Activated B cell treated with CpG ODN at 0.5 μM for 24 hours (primary cell): ENCODE data around the gene LIMS4. TPM values are rescaled to one million over a fixed set of nuclear protein-coding genes. Genes with fewer than 3 reads are reported as not detected.
A peak's percentile ranks its signal among the peaks of the same experiment; 100 is the strongest.
"Not testable (repeated sequence)": the region's sequence is repeated elsewhere in the genome, so short reads cannot be mapped to it uniquely, and the experiment has no call there.

Experiments
- ATAC-seq: fragments of 200-7000 bp; cut with Tn5 transposase; one replicate; pipeline ENCODE4 v1.10.0; 2021; ENCODE audit warnings: low read depth, mild to moderate bottlenecking, moderate library complexity
- CTCF ChIA-PET: fragments of 350-600 bp; sonication (Branson Sonifier 250); formaldehyde crosslinking; loops from one replicate; lab custom pipeline; 2021; ENCODE audit warnings: antibody characterized with exemption; lab: Charles Lee
- POLR2A ChIA-PET: fragments of 350-600 bp; sonication (Branson Sonifier 250); formaldehyde crosslinking; loops from one replicate; lab custom pipeline; 2021; ENCODE audit warnings: antibody characterized with exemption; lab: Charles Lee
- DNase-seq: peaks from one replicate; pipeline ENCODE4 v3.0.0; 2022
- H3K27ac Mint-ChIP-seq: one replicate; pipeline ENCODE4 v1.8.0; 2020; ENCODE audit warnings: mixed read lengths
- H3K27me3 Mint-ChIP-seq: one replicate; pipeline ENCODE4 v1.8.0; 2021; ENCODE audit warnings: mixed read lengths
- H3K36me3 Mint-ChIP-seq: one replicate; pipeline ENCODE4 v1.8.0; 2021; ENCODE audit warnings: low read depth, mixed read lengths
- H3K4me1 Mint-ChIP-seq: one replicate; pipeline ENCODE4 v1.8.0; 2021; ENCODE audit warnings: mixed read lengths
- H3K4me3 Mint-ChIP-seq: one replicate; pipeline ENCODE4 v1.8.0; 2020; ENCODE audit warnings: mild to moderate bottlenecking, mixed read lengths
- H3K9me3 Mint-ChIP-seq: one replicate; pipeline ENCODE4 v1.8.0; 2020; ENCODE audit warnings: mixed read lengths
- intact Hi-C: fragments of 100-400 bp; cut with micrococcal nuclease; formaldehyde crosslinking; loops from one replicate; pipeline ENCODE4 v1.15.1; 2024
- total RNA-seq: library from RNA; stranded (reverse); gene quantifications from 2 replicates; pipeline ENCODE4 v1.2.3, GENCODE V29; 2022

The LIMS4 gene
- total RNA-seq, result 0.47 TPM in 1 of 2 replicates, not detected in the other

- ATAC-seq, DNase-seq, H3K4me1 Mint-ChIP-seq, POLR2A ChIA-PET, H3K4me3 Mint-ChIP-seq, H3K9me3 Mint-ChIP-seq, H3K27ac Mint-ChIP-seq, H3K36me3 Mint-ChIP-seq, intact Hi-C loops, CTCF ChIA-PET, H3K27me3 Mint-ChIP-seq: not testable (repeated sequence)
Observed at GRCh38 chr2:110472171-110473058, at the start of gene LIMS4. LIMS4 (minus strand) TSS chr2:110472816; CDS start chr2:110472778, 38 bp downstream.

- ATAC-seq, result peak; percentile 77
- H3K4me1 Mint-ChIP-seq, H3K36me3 Mint-ChIP-seq, intact Hi-C loops, H3K9me3 Mint-ChIP-seq, H3K27ac Mint-ChIP-seq, H3K27me3 Mint-ChIP-seq, DNase-seq, POLR2A ChIA-PET, H3K4me3 Mint-ChIP-seq, CTCF ChIA-PET: not testable (repeated sequence)
Observed at GRCh38 chr2:110499755-110500377, 27.2 kb upstream of the LIMS4 start.

- intact Hi-C loops, H3K4me1 Mint-ChIP-seq, H3K36me3 Mint-ChIP-seq, CTCF ChIA-PET, ATAC-seq, H3K4me3 Mint-ChIP-seq, H3K9me3 Mint-ChIP-seq, POLR2A ChIA-PET, H3K27me3 Mint-ChIP-seq, DNase-seq, H3K27ac Mint-ChIP-seq: not testable (repeated sequence)
Observed at GRCh38 chr2:110496027-110496426, 23.4 kb upstream of the LIMS4 start.

- H3K27me3 Mint-ChIP-seq, ATAC-seq, H3K4me1 Mint-ChIP-seq, H3K4me3 Mint-ChIP-seq, CTCF ChIA-PET, H3K36me3 Mint-ChIP-seq, POLR2A ChIA-PET, H3K27ac Mint-ChIP-seq, intact Hi-C loops, H3K9me3 Mint-ChIP-seq, DNase-seq: not testable (repeated sequence)
Observed at GRCh38 chr2:110494488-110494887, 21.9 kb upstream of the LIMS4 start.

GRCh38 chr2:110488991-110489390 is 16.4 kb upstream of the LIMS4 start:
- CTCF ChIA-PET, H3K27ac Mint-ChIP-seq, intact Hi-C loops, H3K27me3 Mint-ChIP-seq, H3K4me1 Mint-ChIP-seq, DNase-seq, H3K4me3 Mint-ChIP-seq, POLR2A ChIA-PET, H3K9me3 Mint-ChIP-seq, ATAC-seq, H3K36me3 Mint-ChIP-seq: not testable (repeated sequence)

- H3K9me3 Mint-ChIP-seq, H3K4me1 Mint-ChIP-seq, intact Hi-C loops, H3K4me3 Mint-ChIP-seq, DNase-seq, H3K27me3 Mint-ChIP-seq, POLR2A ChIA-PET, CTCF ChIA-PET, H3K36me3 Mint-ChIP-seq, ATAC-seq, H3K27ac Mint-ChIP-seq: not testable (repeated sequence)
Observed at GRCh38 chr2:110482697-110483096, 10.1 kb upstream of the LIMS4 start.

GRCh38 chr2:110481200-110481599 is 8.6 kb upstream of the LIMS4 start:
- H3K4me3 Mint-ChIP-seq, POLR2A ChIA-PET, CTCF ChIA-PET, H3K9me3 Mint-ChIP-seq, intact Hi-C loops, H3K4me1 Mint-ChIP-seq, H3K27me3 Mint-ChIP-seq, ATAC-seq, H3K36me3 Mint-ChIP-seq, DNase-seq, H3K27ac Mint-ChIP-seq: not testable (repeated sequence)

GRCh38 chr2:110480084-110480483 is 7.5 kb upstream of the LIMS4 start:
- intact Hi-C loops, POLR2A ChIA-PET, H3K4me1 Mint-ChIP-seq, ATAC-seq, H3K27ac Mint-ChIP-seq, H3K9me3 Mint-ChIP-seq, H3K36me3 Mint-ChIP-seq, H3K4me3 Mint-ChIP-seq, DNase-seq, H3K27me3 Mint-ChIP-seq, CTCF ChIA-PET: not testable (repeated sequence)

- CTCF ChIA-PET, H3K27me3 Mint-ChIP-seq, H3K36me3 Mint-ChIP-seq, ATAC-seq, H3K4me1 Mint-ChIP-seq, H3K9me3 Mint-ChIP-seq, intact Hi-C loops, POLR2A ChIA-PET, H3K4me3 Mint-ChIP-seq, DNase-seq, H3K27ac Mint-ChIP-seq: not testable (repeated sequence)
Observed at GRCh38 chr2:110477370-110477769, 4.8 kb upstream of the LIMS4 start.

- not testable (repeated sequence) for H3K36me3 Mint-ChIP-seq, H3K27ac Mint-ChIP-seq, ATAC-seq
Observed at GRCh38 chr2:110476952-110477351, 4.3 kb upstream of the LIMS4 start.

GRCh38 chr2:110475627-110476359 is 3.2 kb upstream of the LIMS4 start:
- CTCF ChIA-PET, intact Hi-C loops, POLR2A ChIA-PET, H3K4me1 Mint-ChIP-seq, H3K27me3 Mint-ChIP-seq, H3K27ac Mint-ChIP-seq, ATAC-seq, H3K4me3 Mint-ChIP-seq, H3K36me3 Mint-ChIP-seq, H3K9me3 Mint-ChIP-seq, DNase-seq: not testable (repeated sequence)

More at GRCh38 chr2:110476952-110477351, 4.3 kb upstream of the LIMS4 start:
- DNase-seq, H3K9me3 Mint-ChIP-seq, CTCF ChIA-PET, intact Hi-C loops, H3K4me1 Mint-ChIP-seq, H3K27me3 Mint-ChIP-seq, POLR2A ChIA-PET, H3K4me3 Mint-ChIP-seq: not testable (repeated sequence)
